Measurements from ENCODE around the gene SKOR1.

Gene SKOR1

GRCh38 chr15:67843571-67844387 is 18.5 kb downstream of the SKOR1 start:
- no peaks in the 10 kb centered on the region for H3K27me3 ChIP-seq (ENCODE audit: insufficient read depth, poor library complexity, severe bottlenecking)
- no peak overlapping the region for H3K27ac ChIP-seq (replicated peaks)
- DNase-seq (ENCODE audit: low read depth in 1 of 2, low spot score in 1 of 2), result no peak
- TF ChIP-seq GABPA (IDR thresholded peaks at IDR 0.05; ENCODE audit: low read depth), result no peak
- no peak for TF ChIP-seq POLR2AphosphoS5 (IDR thresholded peaks at IDR 0.05; ENCODE audit: low read depth)
- TF ChIP-seq CTCF (IDR thresholded peaks at IDR 0.05; ENCODE audit: insufficient read depth, low read length), result no peak
- TF ChIP-seq REST (IDR thresholded peaks at IDR 0.05; ENCODE audit: insufficient replicate concordance, low read depth), result no peak
- TF ChIP-seq SPI1 (IDR thresholded peaks at IDR 0.05; ENCODE audit: borderline replicate concordance, low read depth), result no peak
- no peak overlapping the region for H3K4me3 ChIP-seq (replicated peaks; ENCODE audit: insufficient read depth, low read length)

GRCh38 chr15:67845974-67846373 is 20.7 kb downstream of the SKOR1 start:
- DNase-seq (ENCODE audit: low read depth in 1 of 2, low spot score in 1 of 2), result no peak
- Histone ChIP-seq H3K27ac (replicated peaks) (no peak overlapping the region), H3K4me3 (replicated peaks; ENCODE audit: insufficient read depth, low read length) (no peak overlapping the region), H3K27me3 (ENCODE audit: insufficient read depth, poor library complexity, severe bottlenecking) (no peaks in the 10 kb centered on the region)
- no peak for TF ChIP-seq REST (IDR thresholded peaks at IDR 0.05; ENCODE audit: insufficient replicate concordance, low read depth)
- TF ChIP-seq CTCF (IDR thresholded peaks at IDR 0.05; ENCODE audit: insufficient read depth, low read length), result no peak
- no peak for TF ChIP-seq GABPA (IDR thresholded peaks at IDR 0.05; ENCODE audit: low read depth)
- no peak for TF ChIP-seq SPI1 (IDR thresholded peaks at IDR 0.05; ENCODE audit: borderline replicate concordance, low read depth)
- TF ChIP-seq POLR2AphosphoS5 (IDR thresholded peaks at IDR 0.05; ENCODE audit: low read depth), result no peak

GRCh38 chr15:67849538-67849937 is 24.2 kb downstream of the SKOR1 start:
- no peak for DNase-seq (ENCODE audit: low read depth in 1 of 2, low spot score in 1 of 2)
- Histone ChIP-seq H3K27me3 (ENCODE audit: insufficient read depth, poor library complexity, severe bottlenecking) (no peaks in the 10 kb centered on the region), H3K27ac (replicated peaks) (no peak overlapping the region), H3K4me3 (replicated peaks; ENCODE audit: insufficient read depth, low read length) (no peak overlapping the region)
- TF ChIP-seq REST (IDR thresholded peaks at IDR 0.05; ENCODE audit: insufficient replicate concordance, low read depth) (no peak), POLR2AphosphoS5 (IDR thresholded peaks at IDR 0.05; ENCODE audit: low read depth) (no peak), CTCF (IDR thresholded peaks at IDR 0.05; ENCODE audit: insufficient read depth, low read length) (no peak), SPI1 (IDR thresholded peaks at IDR 0.05; ENCODE audit: borderline replicate concordance, low read depth) (no peak), GABPA (IDR thresholded peaks at IDR 0.05; ENCODE audit: low read depth) (no peak)
